Jurkat, Clone E6-1 (cell line): ENCODE measurements around the gene KRTAP4-11.
"Not testable (repeated sequence)": the region's sequence is repeated elsewhere in the genome, so short reads cannot be mapped to it uniquely, and the experiment has no call there.

Experiments used
- DNase-seq: peaks from one replicate; pipeline ENCODE4 v3.0.0-alpha.2; 2011; ENCODE audit warnings: low read depth, low spot score
- H3K4me3 ChIP-seq: 2 replicates; pipeline ENCODE4 v1.5.1; 2011; ENCODE audit warnings: mild to moderate bottlenecking, low read length, control low read depth, moderate library complexity

Gene KRTAP4-11

GRCh38 chr17:41099682-41100480, 18.3 kb downstream of the KRTAP4-11 start:
- not testable (repeated sequence) for DNase-seq, H3K4me3 ChIP-seq

DNA sequence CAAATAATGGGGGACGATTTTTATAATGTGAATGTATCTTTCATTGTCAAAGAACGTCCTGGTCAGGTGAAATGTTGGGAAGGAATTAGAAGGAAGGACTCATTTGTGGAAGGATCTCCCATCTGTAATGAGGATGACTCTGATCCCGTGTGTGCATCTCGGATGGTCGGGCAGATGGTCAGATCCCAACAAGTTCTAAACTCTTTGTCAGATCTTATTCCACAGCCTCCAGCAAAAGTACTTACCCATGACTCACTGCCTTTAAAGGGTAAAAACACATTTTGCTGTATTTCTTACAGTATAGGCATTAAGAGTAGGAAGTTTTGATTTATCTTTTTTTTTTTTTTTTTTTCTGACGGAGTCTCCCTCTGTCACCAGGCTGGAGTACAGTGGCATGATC, 19.7 kb downstream of the KRTAP4-11 start:
- no peak for DNase-seq
- H3K4me3 ChIP-seq, result no peak overlapping the region

DNA sequence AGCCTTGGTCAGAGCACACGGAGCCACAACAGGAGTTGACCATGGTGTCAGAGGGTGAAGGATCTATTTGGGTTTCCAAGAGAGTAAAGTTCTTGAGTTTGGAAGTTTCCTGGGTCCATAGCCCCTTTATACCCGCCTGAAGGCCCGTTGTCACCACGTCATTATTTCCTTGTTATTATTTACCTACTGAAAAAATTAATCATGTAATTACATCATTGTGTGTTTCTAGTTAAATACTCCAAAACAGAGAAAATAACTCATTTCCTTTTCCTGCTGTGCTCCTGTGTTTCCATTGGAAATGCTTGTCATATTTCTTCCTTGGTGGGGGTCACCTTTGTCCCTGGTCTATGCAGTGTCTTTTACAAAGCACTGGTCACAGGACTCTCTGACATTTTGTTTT, 20.1 kb downstream of the KRTAP4-11 start, which contains the start of gene KRTAP4-8:
KRTAP4-8 (minus strand) TSS at position 101 of the 400 bp plus-strand sequence; CDS start at position 43, 58 bp downstream.
- no peak within 1 kb of the TSS for H3K4me3 ChIP-seq
- DNase-seq, result no peak

DNA sequence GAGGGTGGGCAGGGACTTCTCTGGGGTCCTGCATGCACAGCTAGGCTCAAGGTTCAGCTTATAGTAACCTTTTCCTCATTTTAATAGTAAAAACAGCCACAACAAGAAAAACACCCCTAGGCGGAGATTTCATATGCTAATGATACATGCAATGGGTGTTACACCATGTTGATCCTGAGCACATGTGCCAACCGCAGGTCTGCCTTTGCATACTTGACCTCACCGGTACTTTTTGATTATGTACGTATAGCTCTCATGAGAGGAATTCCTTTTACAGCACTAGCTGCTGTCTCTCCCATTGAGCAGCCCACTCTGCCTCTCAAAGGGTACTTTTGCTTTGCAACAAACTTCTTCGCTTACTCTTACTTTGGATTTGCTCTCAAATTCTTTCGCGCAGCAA, 22.1 kb downstream of the KRTAP4-11 start:
- DNase-seq, result no peak
- no peak overlapping the region for H3K4me3 ChIP-seq

DNA sequence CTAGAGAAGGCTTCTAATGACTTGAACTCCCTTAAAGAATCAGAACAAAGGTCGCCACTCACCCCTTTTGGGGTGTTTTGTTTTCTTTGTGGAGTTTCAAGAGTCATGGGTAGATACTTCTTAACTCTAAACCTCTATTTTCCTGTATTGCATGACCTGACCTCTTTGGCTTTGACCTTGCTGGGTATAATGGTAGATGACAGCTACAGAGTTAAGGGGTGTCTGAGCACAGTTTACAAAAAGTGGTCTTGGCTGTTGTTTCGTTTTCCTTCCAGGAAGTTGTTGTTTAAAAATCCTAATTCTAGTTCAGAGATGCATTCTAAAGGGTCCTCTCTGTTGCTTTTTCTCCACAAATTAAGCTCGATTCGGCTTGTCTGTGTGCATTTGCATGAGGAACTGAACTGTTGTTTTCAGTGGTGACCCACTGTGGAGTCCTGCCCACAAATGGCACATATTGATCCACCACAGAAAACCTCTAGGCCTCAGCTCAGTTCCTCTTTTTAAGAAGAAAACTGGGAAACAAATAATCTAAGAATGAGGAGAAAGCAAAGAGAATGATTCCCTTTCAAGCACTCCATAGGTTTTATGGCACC, 29.3 kb downstream of the KRTAP4-11 start:
- not testable (repeated sequence) for DNase-seq

GRCh38 chr17:41084100-41084856, 33.9 kb downstream of the KRTAP4-11 start, which contains the start of gene KRTAP4-7:
KRTAP4-7 (plus strand) TSS chr17:41084150; CDS start chr17:41084207, 57 bp downstream.
- not testable (repeated sequence) for H3K4me3 ChIP-seq, DNase-seq

More for the DNA sequence above, 29.3 kb downstream of the KRTAP4-11 start:
- H3K4me3 ChIP-seq, result not testable (repeated sequence)

GRCh38 chr17:41083427-41083826, 34.7 kb downstream of the KRTAP4-11 start:
- H3K4me3 ChIP-seq, DNase-seq: not testable (repeated sequence)

GRCh38 chr17:41082626-41083025, 35.5 kb downstream of the KRTAP4-11 start:
- no peak for DNase-seq
- H3K4me3 ChIP-seq, result no peak overlapping the region

DNA sequence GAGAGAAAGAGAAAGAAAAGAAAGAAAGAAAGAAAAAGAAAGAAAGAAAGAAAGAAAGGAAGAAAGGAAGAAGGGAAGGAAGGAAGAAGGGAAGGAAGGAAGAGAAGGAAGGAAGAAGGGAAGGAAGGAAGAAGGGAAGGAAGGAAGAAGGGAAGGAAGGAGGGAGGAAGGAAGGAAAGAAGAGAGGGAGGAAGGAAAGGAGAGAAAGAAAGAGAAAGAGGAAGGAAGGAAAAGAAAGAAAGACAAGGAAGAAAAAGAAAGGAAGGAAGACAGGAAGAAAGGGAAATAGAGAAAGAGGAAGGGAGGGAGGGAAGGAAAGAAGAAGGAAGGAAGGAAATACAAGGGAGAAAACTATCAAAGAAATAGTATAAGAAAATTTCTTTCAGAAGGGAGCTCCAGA, 41.4 kb downstream of the KRTAP4-11 start:
- H3K4me3 ChIP-seq, result no peak overlapping the region
- no peak for DNase-seq

GRCh38 chr17:41073676-41074075, 44.5 kb downstream of the KRTAP4-11 start:
- no peak for DNase-seq
- no peak overlapping the region for H3K4me3 ChIP-seq

DNA sequence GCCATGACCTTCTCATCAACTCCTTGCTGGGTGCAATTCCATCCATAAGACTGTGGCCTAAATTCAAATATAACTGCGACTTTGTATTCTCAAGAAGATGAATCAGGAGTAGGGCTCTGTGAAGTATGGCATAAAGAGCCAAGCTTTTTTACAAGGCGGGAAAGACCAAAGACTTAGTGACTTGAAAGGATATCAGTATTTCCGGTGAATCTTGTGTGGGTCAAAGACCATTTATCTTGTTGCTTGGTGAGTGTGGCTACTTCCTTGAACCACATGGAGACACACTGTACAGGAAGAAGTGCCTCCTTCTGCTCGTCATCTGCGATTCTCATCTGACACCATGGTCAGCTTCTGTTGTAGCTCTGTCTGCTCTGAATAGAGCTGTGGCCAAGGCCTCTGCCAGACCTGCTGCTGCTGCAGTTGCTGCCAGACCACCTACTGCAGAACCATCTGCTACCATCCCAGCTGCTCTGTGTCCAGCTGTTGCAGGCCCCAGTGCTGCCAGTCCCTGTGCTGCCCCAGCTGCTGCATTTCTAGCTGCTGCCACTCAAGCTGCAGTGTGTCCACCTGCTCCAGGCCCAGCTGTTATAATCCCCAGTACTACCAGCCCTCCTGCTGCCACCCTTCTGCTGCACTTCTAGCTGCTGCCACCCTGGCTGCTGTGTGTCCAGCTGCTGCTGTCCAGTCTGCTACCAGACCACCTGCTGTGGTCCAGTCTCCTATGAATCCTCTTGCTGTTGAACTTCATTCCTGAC, 46.4 kb downstream of the KRTAP4-11 start:
- no peak overlapping the region for H3K4me3 ChIP-seq
- DNase-seq, result no peak

DNA sequence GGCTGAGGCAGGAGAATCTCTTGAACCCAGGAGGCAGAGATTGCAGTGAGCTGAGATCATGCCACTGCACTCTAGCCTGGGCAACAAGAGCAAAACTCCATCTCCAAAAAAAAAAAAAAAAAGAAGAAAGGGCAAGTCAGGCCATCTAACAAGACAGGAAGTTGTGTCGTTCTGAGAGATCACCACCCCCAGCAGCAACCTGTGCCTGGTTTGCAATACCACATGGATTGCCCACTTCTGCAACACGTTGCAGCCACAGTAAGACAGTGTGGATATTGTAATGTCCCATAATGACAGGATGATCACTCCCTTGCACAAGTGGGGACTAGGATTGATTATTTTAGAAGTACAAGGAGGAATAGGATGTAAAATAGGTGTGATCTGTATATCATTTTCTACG, 49.1 kb downstream of the KRTAP4-11 start:
- no peak for DNase-seq

GRCh38 chr17:41067281-41067680, 50.9 kb downstream of the KRTAP4-11 start:
- no peak for DNase-seq
- no peak overlapping the region for H3K4me3 ChIP-seq

More for the DNA sequence above, 49.1 kb downstream of the KRTAP4-11 start:
- no peak overlapping the region for H3K4me3 ChIP-seq
